DMS79 treated with DMSO at 0.1 percent for 48 hours (cell line): ENCODE results near the gene MAGEA2B.
"Not testable (repeated sequence)": the region's sequence is repeated elsewhere in the genome, so short reads cannot be mapped to it uniquely, and the experiment has no call there.

Experiments
- DNase-seq: peaks from one replicate; lab custom pipeline; 2025; lab: John Stamatoyannopoulos, UW

Gene MAGEA2B

DNA sequence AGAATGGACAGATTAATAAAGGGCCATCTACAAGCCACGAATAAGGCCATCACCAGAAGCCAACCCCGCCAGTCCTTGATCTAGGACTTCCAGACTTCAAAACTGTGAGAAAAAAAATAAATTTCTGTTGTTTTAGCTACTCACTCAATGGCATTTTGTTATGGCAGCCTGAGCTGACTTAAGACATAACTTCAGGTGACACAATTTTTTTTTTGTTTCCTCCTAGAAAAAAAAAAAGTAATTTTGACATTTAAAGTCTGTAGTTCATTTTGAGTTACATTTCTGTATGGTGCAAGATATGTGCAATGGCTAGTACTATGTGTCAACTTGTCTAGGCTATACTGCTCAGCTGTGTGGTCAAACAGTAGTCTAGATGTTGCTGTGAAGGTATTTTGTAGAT lies 44.5 kb downstream of the MAGEA2B start, which contains the start of gene CSAG3:
Gene CSAG3 (plus strand): TSS at position 301 of the 400 bp plus-strand sequence.
- DNase-seq = not testable (repeated sequence)

DNA sequence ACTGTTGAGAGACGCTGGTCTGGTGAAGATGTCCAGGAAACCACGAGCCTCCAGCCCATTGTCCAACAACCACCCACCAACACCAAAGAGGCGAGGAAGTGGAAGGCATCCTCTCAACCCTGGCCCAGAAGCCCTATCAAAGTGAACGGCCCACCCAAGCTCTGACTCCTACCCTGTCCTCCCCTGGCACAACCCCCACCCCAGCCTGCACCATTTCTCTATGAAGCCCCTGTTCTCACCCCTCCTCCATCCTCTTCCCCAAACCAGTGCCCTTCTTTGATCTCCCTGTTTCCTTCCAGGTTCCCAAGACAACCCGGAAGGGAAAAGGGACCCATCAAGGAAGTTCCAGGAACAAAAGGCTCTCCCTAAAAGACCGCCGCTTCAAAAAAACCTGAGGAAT lies 45.1 kb downstream of the MAGEA2B start:
- DNase-seq = not testable (repeated sequence)

DNA sequence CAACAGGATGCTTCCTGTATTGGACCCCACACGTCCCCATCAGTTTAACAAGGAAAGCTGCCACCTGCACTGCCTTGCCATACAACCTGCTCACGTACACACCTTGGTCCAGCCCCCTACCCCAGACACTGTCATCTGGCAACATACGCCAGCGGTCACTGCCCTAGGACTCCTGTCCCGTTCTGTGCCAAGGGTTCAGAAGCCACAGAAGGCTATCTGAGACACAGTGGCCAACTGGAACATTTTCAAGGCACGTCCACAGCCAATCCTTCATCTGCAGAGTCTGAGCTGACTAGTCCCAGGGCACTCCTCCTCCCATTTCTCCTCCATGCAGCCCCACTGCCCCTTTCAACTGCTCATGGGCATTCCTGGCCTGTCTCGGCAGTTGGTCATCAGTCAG lies 47.2 kb downstream of the MAGEA2B start:
- not testable (repeated sequence) for DNase-seq

DNA sequence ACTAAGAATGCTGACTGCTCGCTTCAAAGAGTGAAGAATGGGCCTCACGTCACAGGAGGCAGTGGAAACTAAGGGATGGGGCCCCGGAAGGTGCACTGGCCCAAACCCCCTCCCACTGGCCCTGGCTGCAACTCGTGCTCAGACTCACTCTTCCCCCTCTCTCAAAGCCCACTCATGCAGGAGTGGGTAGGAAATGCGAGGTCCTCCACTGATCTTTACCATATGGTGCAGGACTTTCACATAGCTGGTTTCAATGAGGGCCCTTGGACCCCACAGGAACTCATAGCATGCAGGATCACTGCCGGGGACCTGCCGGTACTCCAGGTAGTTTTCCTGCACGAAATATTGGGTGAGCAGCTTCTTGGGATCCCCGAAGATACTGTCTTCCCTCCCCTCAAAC lies 52.1 kb downstream of the MAGEA2B start:
- not testable (repeated sequence) for DNase-seq
